HG02938 (cell line): ENCODE measurements around the gene OR10H3.
"Not testable (repeated sequence)": the region's sequence is repeated elsewhere in the genome, so short reads cannot be mapped to it uniquely, and the experiment has no call there.

Source experiments
- ATAC-seq: cut with Tn5 transposase; IDR thresholded peaks from one replicate; pipeline ENCODE4 v1.9.1; 2021; ENCODE audit warnings: mild to moderate bottlenecking, moderate library complexity; ENCODE audit not compliant: unreplicated experiment

The OR10H3 gene, protein sequence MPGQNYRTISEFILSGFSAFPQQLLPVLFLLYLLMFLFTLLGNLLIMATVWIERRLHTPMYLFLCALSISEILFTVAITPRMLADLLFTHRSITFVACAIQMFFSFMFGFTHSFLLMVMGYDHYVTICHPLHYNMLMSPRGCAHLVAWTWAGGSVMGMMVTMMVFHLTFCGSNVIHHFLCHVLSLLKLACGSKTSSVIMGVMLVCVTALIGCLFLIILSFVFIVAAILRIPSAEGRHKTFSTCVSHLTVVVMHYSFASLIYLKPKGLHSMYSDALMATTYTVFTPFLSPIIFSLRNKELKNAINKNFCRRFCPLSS

DNA sequence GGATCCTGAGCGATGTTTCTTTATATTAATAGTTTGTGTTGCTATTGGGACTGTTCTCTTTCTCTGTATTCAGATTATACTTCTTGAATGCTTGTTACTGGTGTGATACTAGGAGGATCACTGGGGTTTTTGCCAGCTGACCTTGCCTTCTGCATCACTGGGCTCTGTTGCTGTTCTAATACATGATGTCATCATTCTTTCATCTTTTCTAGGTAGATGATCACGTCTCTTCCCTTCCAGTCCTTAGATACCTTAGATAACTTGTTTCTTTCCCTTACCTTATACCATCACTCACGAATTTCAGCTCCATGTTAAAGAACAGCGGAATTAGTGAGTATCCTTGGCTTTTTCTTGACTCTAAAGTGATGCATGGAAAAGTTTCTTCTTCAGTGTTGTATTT, at the start of gene OR10H3:
Gene OR10H3, plus strand, starts transcription at position 264 of the 400 bp plus-strand sequence. CDS start 3,408 bp downstream, outside the sequence.
- ATAC-seq, result no peak

DNA sequence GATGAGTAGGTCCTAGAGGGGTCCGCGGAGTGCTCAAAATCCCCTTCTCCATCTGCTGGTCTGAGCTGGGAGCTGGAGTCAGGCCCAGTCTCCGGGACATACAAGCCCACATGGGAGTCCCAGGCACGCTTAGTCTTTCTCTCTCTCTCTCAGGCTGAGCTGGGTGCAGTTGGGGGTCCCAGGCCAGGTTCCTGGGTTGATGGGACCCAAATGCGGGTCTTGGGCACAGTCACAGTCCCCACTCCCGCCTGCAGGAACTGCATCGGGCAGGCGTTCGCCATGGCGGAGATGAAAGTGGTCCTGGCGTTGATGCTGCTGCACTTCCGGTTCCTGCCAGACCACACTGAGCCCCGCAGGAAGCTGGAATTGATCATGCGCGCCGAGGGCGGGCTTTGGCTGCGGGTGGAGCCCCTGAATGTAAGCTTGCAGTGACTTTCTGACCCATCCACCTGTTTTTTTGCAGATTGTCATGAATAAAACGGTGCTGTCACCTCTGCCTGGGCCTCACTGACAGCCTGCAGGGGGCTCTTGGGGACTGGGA, 41.1 kb upstream of the OR10H3 start:
- ATAC-seq, result no peak

DNA sequence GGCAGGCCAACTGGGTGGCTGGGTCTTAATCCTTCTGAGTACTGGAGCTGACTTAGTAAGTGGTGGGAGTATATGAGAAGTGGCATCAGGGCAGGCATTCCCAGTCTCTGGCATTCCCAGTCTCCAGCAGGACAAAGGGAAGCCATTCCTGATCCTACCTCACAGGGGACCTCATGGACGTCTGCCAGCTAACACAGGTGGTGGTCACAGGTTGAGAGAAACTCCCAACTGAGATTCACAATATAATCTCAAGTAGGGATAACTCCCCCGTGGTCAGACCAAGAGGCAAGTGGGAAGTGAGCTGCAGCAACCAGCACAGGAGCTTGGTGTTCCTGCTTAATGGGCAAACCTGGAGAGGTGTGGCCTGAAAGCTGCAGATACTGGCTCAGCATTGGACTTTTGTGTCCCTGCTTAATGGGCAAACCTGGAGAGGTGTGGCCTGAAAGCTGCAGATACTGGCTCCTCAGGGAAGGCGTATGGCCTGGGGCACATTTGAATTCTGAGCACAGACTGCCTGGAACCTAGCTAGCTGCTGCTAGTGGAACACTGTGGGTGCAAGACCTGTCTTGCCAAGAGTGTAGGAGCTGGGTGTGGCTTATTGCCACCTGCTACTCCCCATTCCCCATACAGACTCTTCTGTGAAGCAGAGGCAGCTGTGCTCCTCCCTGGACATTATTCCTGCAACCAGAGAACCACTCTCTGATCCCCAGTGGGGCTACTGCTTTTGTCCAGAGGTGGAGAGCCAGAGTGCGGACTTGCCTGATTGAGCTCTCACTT, 35.8 kb upstream of the OR10H3 start:
- ATAC-seq, result no peak

DNA sequence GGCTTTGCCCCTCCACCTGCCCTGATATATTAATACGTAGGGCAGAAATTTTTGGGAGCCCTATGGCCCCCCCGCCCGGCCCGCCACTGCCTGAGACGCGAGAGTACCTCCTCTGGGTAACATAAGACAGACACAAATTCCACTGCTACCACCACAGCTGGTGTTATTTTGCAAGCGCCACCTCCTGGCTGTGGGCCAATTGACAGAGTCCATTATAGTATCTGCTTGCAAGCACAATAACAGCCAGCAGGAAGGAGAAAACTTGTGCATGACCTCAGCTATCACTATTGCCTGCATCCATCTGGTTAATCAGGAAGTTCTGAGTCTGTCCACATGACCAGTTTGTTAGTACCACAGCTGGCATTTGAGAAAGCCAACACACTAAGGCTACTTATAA, 35.3 kb upstream of the OR10H3 start:
- no peak for ATAC-seq

DNA sequence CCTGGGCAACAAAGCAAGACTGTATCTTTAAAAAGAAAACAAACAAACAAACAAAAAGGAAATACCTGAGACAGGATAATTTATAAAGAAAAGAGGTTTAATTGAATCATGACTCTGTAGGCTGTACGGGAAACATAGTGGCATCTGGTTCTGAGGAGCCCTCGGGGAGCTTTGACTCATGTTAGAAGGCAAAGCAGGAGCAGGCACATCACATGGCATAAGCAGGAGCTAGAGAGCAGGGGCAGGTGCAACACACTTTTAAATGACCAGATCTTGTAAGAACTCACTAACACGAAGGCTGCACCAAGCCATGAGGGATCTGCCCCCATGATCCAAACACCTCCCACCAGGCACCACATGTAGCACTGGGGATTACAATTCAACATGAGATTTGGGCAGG, 23.1 kb upstream of the OR10H3 start:
- no peak for ATAC-seq

DNA sequence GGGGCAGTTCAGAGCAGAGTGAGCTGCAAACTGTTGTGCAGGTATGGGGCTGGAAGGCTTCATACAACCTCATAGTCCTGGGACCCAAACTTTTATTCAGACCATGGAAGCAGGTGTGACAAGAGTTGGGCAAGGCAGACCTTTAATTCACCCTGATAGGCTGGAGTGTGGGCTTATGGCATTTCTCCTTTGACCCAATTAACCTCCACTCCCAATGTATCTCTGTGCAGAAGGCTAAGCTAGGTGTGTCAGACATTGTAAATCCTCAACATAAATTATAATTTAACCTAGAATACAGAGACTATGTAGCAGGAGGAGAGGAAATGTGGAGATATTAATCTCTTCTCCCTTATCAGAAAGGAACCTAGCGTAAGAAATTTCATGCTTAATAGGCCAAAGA, 22.1 kb upstream of the OR10H3 start:
- no peak for ATAC-seq

DNA sequence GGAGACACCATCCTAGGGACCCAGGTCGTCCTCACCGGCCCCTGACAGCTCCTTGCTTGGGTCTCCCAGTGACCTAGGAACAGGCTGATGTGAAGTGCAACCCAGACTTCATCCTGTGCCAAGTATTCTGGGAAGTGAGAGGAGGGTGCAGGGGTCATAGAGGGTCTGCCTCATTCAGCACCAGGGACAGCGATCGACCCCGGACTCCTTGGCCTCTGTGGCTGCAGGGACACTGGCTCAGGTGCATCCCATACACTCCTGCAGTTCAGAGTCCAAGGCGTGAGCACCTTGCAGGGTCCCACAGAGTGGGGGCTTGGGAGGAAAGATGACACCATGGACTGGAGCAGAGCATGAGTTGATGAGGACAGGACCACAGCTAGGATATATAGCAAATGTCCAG, 20.0 kb upstream of the OR10H3 start:
- no peak for ATAC-seq

DNA sequence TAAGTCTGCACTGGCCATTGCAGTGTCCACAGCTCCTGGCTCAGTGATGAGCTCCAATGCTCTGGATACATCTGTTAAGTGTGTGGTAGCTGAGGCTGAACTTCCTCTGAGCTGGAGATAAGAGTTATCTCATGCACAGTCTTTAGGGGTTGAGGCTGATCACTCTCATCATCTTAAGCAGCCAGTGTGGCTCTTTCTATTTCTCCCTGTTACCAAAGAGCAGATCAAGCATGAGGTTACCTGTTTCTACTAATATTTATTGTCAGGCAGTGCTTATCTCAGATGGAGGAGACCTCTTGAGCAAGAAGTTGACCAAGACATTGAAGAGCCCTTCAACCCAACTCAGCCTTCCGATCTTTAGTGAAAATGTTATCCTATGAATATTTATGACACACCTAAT, 16.5 kb upstream of the OR10H3 start:
- no peak for ATAC-seq

DNA sequence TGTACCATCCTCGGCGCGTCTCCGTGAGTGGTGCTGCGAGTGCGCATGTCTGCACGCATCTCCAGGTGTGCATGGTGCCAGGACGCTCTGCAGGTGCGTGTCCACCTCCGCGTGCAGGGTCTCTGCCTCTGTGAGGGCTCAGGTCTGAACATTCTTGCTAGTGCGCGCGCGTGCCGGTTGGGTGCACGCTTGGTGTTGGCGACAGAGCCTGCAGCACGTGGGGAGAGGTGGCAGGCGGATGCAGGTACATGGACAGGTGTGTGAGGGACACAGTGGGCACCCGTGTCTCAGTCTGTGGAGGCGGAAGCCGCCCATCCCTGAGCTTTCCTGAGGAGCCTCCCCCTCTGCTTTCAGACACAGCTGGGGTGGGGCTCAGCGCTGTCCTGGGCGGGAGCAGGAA, 14.8 kb upstream of the OR10H3 start:
- no peak for ATAC-seq

DNA sequence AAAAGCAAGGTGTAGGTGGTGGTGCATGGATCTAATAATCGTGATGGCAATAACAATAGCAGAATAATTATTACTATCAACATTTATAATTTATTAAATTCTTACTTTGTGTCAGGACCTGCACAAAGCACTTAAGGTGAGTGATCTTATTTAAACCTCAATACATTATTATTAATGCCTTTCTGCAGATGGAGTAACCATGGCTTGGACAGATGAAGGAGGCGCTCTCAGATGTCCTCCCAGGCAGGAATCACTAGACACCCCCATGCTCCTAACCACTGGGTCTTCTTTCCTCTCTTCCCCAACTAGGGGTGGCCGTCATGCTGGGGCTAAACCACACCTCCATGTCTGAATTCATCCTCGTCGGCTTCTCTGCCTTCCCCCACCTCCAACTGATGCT, 10.1 kb upstream of the OR10H3 start, which contains the start of gene OR10H2:
Gene OR10H2, plus strand, starts transcription at position 301 of the 400 bp plus-strand sequence. Its CDS starts 20 bp downstream, at position 321.
- no peak for ATAC-seq

DNA sequence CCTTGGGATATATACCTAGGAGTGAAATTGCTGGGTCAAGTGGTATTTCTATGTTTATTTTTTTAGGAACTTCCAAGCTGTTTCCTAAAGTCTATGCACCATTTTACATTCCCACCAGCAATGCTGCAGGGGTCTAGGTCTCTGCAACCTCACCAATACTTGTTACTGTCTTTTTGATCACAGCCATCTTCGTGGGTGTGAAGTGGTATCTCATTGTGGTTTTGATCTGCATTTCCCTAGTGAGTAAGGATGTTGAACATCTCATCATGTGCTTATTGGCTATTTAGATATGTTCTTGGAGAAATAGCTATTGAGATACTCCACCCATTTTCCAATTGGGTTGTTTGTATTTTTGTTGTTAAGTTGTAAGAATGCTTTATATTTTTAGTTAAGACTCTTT, 7.2 kb upstream of the OR10H3 start:
- ATAC-seq, result no peak

DNA sequence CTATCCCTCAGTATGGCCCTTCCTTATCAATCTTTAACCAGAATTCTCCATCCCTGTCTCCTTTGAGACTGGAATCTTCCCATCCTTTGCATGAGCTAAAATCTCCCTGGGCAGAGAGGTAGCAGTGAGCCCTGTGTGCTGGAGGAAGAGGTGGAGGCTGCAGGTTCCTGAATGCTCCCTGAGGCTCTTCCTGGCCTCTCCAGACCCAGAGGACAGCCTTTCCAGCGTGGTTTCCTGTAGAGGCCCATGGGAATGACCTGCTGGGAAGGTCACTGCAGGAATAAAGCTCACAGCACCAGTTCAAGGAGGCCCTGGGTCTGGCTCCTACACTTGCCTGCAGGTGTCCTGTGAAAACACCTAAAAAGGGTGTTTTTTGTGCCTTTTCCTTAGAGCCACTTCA, 5.4 kb upstream of the OR10H3 start:
- no peak for ATAC-seq

DNA sequence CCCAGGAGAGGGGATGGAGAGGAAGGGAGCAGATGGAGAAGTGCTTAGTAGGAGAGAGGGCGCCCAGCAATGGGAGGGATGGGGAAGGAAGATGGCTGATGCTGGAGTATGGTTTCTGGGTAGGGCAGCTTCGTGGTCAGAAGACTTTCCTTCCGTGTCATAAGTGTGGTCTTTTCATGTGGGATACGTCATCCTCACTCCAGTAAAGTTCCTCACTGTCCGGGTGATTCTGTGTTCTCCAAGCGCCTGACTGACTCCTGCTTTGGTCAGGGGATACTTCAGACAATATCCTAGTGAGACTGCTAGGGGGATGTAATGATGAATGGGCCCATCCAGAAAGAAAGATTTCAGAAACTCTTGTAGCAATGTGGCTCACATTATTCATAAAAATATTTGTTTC, 3.9 kb upstream of the OR10H3 start:
- ATAC-seq, result no peak

DNA sequence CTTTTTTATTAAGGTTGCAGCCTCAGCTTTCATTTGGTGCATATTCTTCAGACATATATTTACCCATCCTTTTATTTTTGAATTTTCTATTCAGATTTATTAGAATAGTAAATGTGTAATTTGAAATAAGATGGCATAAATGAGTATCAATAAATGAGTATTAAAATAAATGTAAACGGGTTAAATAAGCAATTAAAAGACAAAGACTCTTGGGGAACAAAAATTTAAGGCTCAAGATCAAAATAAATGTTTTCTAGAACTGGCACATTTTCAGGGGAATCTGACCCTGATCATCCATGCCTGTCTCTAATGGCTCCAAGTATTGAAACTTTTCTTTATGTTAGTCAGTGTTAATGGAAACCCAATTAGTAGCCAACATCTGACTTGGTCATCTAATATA, 3.0 kb downstream of the OR10H3 start:
- ATAC-seq, result no peak

DNA sequence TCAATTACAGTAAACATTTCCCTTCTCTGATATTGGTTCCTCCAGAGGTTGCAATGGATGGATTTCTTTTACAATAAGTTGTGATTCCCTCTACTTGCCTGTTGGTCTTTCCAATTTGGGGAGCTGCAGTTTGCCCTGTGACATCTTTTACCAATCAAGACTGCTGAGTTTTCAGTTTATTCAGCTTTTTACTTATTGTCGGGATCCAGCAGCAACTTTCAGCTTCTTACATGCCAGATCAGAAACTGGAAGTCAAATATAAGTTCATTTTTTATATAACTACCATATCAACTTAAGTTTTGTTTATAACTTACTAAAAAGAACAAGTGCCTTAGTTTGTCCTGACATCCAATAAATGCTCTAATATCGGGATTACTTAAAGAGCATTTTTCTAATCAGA, 10.5 kb downstream of the OR10H3 start:
- no peak for ATAC-seq

DNA sequence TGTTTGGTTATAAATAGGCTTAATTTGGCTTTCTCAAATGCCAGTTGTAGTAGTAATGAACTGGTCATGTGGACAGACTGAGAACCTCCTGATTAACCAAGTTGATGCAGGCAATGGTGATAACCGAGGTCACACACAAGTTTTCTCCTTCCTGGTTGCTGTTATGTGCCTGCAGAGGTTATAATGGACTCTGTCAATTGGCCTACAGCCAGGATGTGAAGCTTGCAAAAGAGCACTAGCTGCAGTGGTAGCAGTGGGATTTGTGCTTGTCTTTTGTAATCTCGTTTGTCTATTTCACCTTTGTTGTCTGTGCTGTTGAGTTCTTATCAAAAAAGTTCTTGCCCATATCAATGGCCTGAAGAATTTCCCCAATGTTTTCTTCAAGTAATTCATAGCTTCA, 20.6 kb downstream of the OR10H3 start:
- no peak for ATAC-seq

DNA sequence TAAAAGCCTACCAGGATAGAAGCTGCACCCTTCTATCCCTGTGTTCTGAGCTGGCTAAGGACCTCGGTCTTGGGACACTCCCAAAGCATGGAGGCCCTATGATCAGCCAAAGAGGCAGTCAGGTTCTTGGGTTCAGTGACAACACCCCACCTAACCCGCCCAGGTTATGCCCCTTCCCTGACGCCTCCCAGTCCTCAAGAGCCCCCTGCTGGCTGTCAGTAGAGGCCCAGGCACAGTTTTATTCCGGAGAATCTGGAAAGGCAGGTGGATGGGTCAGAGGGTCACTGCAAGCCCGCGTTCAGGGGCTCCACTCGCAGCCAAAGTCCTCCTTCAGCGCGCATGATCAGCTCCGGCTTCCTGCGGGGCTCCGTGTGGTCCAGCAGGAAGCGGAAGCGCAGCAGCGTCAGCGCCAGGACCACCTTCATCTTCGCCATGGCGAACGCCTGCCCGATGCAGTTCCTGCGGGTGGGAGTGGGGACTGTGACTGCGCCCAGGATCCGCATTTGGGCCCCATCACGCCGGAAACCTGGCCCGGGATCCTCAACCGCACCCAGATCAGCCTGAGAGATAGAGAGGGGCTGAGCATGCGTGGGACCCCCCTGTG, 22.3 kb downstream of the OR10H3 start:
- ATAC-seq, result no peak

DNA sequence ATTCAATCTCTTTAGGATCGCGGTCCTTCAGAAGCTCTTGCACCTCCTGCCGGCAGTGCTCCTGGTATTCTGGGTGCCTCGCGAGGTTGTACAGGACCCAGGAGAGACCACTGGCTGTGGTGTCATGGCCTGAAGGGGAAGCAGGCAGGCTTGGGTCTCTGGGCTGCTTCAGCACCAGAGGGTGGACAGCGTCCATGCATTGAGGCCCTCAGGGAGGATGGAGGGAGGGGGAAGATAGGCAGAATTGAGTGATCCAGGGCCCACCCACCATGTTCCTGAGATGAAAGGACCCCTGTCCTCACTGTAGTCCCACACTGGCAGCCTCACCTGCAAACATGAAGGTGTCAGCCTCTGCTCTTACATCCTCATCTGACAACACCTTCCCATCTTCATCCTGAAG, 31.8 kb downstream of the OR10H3 start:
- ATAC-seq, result no peak

DNA sequence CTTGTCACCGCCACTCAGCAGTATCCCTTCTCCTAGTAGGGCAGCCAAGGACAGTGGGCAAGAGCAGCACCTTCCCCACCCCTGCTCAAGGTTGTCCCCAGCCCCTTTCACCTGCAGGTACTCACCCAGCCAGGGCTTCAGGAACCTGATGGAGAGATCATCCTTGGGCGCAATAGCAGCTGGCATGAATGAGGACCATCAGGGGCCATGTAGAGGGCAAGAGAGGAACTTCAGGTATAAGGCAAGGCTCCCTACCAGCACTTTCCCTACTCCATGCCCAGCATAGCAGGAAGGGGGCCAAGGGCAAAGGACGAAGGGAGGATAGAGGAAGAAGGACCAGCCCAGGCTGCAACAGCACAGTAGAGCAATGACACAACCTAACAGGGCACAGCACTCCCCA, 36.4 kb downstream of the OR10H3 start:
- ATAC-seq, result not testable (repeated sequence)

DNA sequence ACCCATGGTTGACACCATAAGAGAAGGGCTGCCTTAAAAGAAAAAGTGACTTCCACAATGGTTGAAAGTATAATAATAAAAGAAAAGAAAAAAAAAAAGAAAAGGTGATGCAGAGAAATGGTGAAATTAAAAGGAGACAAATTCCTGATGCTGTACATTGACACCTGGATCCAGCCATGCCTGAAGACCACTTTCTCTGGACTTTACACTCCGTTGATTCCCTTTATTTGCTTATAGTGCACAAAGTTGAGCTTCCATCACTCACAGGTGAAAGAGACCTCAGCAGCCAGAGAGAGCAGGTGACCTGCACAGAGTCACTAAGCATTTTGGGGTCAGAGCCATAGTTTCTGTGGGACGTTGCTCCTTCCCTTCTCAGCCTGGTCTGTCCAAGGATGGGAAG, 37.5 kb downstream of the OR10H3 start:
- no peak for ATAC-seq

DNA sequence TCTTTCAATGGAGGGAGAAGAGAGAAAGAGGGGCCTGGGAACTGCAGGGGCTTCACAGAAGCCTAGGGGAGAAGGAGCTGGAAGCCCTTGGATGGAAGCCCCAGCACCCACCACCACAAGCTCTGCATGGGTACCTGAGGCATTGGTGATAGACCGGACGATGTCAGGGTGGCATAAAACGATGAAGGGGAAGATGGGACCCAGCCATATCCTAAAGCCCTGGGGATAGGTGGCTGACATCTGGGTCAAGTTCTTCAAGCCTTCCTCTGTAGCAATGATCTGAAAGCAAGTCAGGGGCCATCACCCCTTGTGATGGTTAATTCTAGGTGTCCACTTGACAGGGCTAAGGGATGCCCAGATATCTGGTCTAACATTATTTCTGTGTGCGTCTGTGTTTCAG, 38.5 kb downstream of the OR10H3 start:
- ATAC-seq, result no peak
